Kidney tubule cell (primary cell): ENCODE data around the gene USP17L19.
"Not testable (repeated sequence)": the region's sequence is repeated elsewhere in the genome, so short reads cannot be mapped to it uniquely, and the experiment has no call there.

ENCODE experiments used
- DNase-seq: peaks from one replicate; pipeline ENCODE4 v3.0.0-alpha.2; 2018; ENCODE audit warnings: low spot score

Gene USP17L19

GRCh38 chr4:9253078-9253477 lies at the start of gene USP17L19:
TSS of gene USP17L19 (plus strand) at chr4:9253378. CDS start at chr4:9253378, 0 bp downstream.
- not testable (repeated sequence) for DNase-seq

GRCh38 chr4:9210357-9210756 lies 42.8 kb upstream of the USP17L19 start, which contains the start of gene USP17L10:
TSS of gene USP17L10 (plus strand) at chr4:9210657. CDS start at chr4:9210657, 0 bp downstream.
- not testable (repeated sequence) for DNase-seq

GRCh38 chr4:9214701-9215100 lies 38.5 kb upstream of the USP17L19 start:
- DNase-seq, result not testable (repeated sequence)

- not testable (repeated sequence) for DNase-seq
Observed at GRCh38 chr4:9215105-9215504, 38.1 kb upstream of the USP17L19 start, which contains the start of gene USP17L11. TSS of gene USP17L11 (plus strand) at chr4:9215405. CDS start at chr4:9215405, 0 bp downstream.

GRCh38 chr4:9219852-9220251 lies 33.3 kb upstream of the USP17L19 start, which contains the start of gene USP17L12:
TSS of gene USP17L12 (plus strand) at chr4:9220152. CDS start at chr4:9220152, 0 bp downstream.
- not testable (repeated sequence) for DNase-seq

GRCh38 chr4:9224596-9224995 lies 28.6 kb upstream of the USP17L19 start, which contains the start of gene USP17L13:
TSS of gene USP17L13 (plus strand) at chr4:9224896. CDS start at chr4:9224896, 0 bp downstream.
- DNase-seq, result not testable (repeated sequence)

- DNase-seq, result not testable (repeated sequence)
Observed at GRCh38 chr4:9230249-9230648, 22.9 kb upstream of the USP17L19 start.

GRCh38 chr4:9234085-9234484 lies 19.1 kb upstream of the USP17L19 start, which contains the start of gene USP17L15:
TSS of gene USP17L15 (plus strand) at chr4:9234385. CDS start at chr4:9234385, 0 bp downstream.
- not testable (repeated sequence) for DNase-seq

GRCh38 chr4:9238461-9238860 lies 14.7 kb upstream of the USP17L19 start:
- DNase-seq, result not testable (repeated sequence)

GRCh38 chr4:9243579-9243978 lies 9.6 kb upstream of the USP17L19 start, which contains the start of gene USP17L17:
TSS of gene USP17L17 (plus strand) at chr4:9243879. CDS start at chr4:9243879, 0 bp downstream.
- not testable (repeated sequence) for DNase-seq

- not testable (repeated sequence) for DNase-seq
Observed at GRCh38 chr4:9247953-9248680, 5.1 kb upstream of the USP17L19 start, which contains the start of gene USP17L18. TSS of gene USP17L18 (plus strand) at chr4:9248630. CDS start at chr4:9248630, 0 bp downstream.

- not testable (repeated sequence) for DNase-seq
Observed at GRCh38 chr4:9257824-9258223, 4.6 kb downstream of the USP17L19 start, which contains the start of gene USP17L20. TSS of gene USP17L20 (plus strand) at chr4:9258124. CDS start at chr4:9258124, 0 bp downstream.

GRCh38 chr4:9262572-9262971 lies 9.4 kb downstream of the USP17L19 start, which contains the start of gene USP17L21:
TSS of gene USP17L21 (plus strand) at chr4:9262872. CDS start at chr4:9262872, 0 bp downstream.
- DNase-seq, result not testable (repeated sequence)

- DNase-seq, result not testable (repeated sequence)
Observed at GRCh38 chr4:9267319-9267718, 14.1 kb downstream of the USP17L19 start, which contains the start of gene USP17L22. TSS of gene USP17L22 (plus strand) at chr4:9267619. CDS start at chr4:9267619, 0 bp downstream.

- DNase-seq, result not testable (repeated sequence)
Observed at GRCh38 chr4:9271719-9272118, 18.5 kb downstream of the USP17L19 start.
